HG03469 (cell line): ENCODE measurements around the gene IQCE.
"Not testable (repeated sequence)": the region's sequence is repeated elsewhere in the genome, so short reads cannot be mapped to it uniquely, and the experiment has no call there.

Experiments used
- ATAC-seq: cut with Tn5 transposase; IDR thresholded peaks from one replicate; pipeline ENCODE4 v1.9.1; 2021; ENCODE audit warnings: mild to moderate bottlenecking, moderate library complexity, moderate number of reproducible peaks; ENCODE audit not compliant: unreplicated experiment

IQCE gene

DNA sequence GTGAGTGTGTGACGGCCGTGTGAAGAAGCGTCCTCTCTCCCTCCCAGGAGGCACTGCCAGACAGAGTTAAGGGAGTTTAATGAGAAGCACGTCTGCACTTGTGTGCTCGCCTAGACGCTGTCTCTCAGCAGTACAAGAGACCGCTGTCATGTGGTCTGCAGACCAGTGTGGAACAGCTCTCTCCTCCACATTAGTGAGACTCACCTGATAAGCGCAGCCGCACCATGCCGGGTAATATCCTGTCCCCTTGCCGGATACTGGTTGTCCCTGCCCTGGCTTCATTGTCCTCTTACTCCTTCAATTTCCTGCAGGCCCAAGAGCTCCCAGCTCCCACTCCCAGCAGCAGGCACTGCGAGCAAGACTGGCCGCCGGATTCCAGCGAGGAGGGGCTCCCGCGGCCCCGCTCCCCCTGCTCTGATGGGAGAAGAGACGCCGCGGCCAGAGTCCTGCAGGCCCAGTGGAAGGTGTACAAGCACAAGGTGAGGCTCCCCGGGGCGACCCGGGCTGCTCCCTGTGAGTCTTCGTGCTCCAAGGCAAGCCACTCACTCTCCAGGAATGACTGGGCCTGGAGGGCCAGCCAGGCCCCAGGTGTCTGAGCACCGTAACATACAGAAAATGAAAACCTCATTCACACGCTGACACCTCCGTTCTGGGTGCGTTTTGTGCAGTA, 39.5 kb downstream of the IQCE start:
- no peak for ATAC-seq

DNA sequence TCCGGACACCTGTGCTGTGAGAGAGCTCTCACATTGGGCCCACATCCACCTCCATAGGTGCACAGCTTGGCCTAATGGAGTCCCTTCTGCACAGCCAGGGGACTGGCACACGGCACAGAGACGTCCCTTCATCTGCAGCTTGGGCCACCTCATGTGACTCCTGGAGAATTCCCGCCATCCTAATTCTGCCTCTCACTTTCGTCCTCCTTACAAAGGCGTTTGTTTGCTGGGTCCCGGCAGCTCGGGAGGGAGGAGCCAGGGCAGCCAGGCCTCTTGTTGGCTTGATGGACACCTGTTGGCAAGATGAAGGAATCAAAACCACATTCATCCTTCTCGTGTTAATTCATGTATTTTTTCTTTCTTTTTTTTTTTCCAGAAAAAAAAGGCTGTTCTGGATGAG, 42.3 kb downstream of the IQCE start:
- no peak for ATAC-seq

DNA sequence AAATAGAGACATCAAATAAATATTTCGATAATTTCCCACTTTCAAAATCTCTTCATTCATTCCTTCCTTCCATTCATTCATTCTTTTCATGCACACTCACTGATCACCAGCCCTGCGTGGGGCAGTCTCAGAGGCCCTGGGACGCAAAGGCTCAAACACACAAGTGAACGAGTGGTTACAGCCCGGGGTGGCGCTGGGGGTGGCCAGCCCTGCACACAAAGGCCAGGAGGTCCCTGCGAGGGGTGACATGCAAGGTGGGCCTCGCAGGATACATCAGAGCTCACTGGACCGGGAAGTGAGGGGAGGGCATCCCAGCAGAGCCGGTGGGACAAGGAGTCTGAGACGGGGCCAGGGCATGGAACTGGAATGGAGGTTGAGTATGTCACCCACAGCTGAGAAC, 43.1 kb downstream of the IQCE start:
- no peak for ATAC-seq

DNA sequence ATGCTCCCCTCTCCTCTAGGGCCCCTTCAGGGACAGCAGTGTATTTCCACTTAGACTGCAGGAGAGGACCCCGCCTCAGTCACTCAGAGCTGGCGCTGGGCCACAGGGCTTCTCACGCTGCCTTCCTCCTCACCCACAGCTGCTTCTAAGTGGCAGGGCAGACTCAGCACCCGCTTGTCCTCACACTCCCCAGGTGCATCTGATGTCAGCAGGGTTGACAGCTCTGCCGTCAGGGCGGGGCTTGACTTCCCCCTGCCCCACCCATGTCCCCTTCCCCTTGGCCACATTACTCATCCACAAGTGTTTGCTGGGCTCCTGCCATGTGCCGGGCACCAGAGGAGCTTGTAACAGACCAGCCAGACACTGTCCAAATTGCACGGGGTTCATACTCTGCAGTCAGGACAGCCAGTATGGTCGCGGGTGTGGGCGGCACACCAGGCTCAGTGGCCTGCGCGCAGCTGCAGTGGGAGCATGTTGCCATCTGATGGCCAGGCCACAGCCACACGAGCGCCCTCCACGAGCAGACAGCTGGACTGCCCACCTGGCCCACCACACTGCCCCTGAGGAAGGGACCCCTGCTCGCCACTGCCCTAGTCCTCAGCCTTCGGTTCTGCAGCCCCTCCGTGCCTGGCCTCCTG, 43.7 kb downstream of the IQCE start:
- ATAC-seq, result no peak

DNA sequence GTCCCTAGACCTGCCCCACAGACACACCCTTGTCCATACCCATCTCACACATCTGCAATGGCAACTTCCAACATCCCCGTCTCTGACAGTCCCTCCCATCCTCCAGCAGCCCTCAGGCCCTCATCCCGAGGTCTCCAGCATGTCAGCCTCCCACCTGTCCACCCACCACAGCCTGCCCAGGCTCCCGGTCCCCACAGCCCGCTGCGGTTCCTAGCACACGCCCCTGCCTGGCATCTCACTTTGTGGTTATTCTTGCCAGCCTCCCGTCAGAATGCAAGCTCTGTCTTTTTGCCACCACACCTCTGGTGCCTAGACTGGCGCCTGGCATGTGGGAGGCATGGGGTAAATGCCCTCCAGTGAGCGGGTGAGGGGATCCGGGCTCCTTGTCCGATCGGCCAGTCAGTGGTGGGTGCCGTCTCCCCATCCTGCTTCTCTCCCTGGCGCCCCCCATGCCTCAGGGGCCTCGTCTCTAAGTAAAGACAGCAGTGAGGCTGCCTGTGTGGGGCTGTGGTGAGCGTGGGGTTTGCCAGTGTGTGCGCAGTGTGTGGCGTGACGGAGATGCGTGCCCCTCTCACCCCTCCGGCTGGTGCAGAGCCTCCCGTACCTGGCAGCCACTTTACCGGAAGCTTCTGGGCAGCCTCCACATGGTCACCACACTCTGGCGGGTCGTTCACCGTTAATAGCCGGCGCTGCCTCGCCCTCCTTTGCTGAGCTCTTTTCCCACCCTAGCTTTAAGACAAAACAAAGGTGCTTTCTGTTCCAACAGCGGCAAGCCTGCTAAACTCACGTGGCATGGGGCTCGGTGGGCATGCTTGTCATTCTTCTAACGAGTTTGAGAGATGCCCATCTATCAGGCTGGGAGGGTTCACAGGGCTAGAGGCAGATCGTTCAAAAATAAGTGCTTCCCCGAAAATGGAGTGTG, 44.5 kb downstream of the IQCE start:
- ATAC-seq, result no peak

DNA sequence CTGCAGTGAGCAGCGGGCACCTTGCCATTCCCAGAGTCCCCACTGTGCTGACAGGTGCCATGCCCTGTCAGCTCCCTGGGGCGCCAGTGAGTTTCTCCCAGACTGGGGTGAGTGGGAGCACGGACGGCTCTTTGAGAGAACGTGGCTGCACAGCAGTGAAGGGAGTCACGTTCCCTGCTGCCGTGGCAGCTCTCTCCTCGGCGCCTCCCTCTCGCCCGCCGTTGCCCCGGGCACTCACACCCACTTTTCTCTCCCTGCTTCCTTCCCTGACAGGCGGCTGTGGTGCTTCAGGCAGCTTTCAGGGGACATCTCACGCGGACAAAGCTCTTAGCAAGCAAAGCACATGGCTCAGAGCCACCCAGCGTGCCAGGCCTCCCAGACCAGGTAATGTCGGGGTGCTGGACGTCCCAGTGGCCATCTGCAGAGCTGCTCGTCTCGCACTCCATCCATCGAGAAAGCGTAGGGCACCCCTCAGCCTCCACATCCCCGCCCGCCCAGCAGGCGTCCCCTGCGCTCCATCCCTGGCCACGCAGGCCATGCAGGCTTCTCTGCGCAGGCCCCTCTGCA, 45.9 kb downstream of the IQCE start:
- no peak for ATAC-seq

DNA sequence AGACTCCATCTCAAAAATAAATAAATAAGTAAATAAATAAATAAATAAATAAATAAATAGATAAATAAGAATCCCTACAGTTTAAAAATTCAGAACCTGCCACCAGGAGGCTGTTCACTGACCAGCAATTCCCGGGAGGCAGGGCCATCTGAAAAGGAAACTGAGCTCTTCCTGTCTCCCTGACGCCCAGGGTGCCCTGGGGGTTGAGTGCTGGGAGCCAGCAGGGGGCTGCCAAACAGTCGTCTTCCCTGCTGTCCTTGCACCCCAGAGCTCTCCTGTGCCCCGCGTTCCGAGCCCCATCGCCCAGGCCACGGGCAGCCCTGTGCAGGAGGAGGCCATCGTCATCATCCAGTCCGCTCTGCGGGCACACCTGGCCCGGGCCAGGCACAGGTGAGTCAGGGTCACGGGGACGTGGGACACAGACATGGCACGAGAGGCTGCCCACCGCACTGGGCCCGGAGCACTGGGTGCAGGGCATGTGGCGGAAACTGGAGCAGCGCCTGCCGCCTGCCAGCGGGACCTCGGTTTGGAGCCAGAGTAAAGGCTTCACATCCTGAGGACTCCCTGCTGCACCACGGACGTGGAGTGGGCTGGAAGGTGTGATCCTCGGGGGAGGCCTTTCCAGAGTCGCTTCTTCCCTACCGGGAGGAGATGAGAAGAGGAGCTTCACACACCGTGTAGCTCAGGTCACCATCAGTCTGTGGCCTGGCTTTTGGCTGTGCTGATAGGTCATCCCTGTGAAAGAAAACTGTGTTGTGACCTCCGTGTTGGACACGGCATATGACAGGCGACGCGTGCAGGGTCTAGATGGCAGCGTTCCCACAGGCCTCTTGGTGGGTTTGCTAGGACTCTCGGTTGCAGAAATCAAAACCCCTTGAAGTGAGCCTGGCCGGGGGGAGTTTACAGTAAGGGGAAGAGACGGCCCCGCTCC, 47.1 kb downstream of the IQCE start:
- ATAC-seq, result no peak

DNA sequence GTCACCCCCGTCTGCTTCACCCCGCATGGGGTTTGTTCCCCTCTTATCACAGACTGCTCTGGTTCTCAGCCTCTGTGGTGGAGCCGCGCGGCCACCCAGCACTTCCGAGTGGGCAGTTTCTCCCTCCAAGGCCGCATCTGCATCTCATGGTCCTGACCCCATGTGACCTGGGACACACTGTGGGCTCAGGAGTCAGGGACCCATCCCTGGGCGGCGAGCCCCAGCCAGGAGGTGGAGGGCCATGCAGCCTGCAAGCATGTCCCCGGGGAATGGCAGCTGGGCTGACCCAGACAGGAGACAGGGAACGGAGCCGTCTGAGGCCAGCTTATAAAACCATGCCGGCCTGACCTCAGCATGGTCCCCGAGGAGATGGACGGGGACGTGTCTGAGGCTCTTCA, 47.8 kb downstream of the IQCE start:
- no peak for ATAC-seq

DNA sequence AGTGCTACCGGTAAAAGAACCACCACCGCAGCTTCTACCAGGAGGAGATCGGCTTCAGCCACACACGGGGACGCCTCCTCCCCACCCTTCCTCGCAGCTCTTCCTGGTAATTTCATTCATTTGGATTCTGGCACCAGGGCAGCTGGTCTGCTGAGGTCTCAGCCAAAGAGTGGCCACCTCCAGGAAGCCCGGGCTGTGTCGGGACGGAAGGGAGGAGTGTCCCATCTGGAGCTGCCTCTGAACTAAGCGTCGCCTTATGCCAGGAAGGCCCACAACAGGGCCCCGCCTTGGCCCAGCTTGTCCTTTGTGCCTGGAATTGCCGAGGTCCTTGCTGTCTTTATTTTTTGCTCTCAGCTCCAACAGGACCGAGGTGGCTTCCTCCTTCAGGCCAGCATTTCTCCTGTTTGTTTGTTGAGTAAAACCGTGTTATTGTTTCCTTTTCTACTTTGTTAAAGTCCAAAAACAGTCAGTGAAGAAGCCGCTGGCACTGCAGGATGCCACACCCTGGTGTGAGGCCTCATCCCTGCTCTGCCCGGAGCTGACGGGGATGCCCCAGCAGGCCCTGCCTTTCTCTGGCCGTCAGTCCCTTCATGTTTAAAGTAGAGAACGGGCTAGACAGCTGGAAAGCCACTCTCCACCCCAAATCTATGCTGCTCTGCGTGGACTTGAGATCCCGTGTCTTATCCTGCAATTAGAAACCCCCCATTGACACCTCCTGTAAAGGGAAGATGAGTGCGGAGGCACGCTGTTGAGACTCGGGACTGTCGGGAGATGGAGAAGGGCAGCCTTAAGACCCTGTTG, 48.5 kb downstream of the IQCE start:
- no peak for ATAC-seq

DNA sequence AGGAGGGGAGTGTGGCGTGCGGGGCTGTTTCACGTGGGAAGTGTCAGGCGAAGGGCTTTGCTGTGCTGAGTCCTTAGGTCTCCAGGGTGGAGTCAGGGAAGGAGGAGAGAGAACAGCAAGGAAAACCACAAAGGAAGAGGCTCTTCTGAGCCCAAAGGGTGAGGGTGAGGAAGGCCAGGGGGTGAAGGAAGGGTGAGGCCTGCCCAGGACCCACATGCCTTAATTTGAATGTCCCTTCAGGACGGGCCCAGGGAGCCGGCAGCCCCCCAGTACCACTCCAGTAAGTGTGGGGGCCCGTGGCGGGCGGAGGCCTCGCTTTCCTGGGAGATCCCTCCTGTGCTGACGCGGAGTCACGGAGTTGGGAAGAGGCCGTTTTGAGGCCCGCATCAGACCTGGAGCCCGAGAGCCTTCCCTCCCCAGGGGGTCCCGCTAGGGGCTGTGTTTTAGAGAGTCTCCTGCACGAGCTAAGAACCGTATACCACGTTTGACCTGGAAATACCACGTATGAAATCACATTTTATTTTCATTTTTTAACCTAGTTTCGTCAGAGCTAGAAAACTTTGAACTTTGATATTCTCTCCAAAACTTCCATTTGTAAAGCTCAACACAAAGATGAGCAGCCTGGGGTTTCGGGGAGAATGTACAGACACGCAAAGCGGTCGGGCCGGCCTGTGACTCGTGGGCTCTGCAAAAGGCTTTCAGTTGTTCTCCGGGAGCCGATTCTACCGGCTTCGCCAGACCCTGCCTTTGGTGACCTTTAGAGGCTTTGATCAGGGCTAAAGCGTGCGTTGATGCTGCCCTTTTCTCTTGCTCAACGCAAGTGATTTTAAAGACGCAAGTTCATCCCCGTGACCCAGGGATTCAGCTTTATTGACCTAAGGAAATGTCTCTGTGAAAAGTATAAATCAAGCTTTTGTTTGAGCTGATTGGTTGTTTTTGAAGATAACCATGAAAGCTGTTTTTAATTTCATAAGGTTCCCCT, 49.4 kb downstream of the IQCE start:
- ATAC-seq, result no peak

DNA sequence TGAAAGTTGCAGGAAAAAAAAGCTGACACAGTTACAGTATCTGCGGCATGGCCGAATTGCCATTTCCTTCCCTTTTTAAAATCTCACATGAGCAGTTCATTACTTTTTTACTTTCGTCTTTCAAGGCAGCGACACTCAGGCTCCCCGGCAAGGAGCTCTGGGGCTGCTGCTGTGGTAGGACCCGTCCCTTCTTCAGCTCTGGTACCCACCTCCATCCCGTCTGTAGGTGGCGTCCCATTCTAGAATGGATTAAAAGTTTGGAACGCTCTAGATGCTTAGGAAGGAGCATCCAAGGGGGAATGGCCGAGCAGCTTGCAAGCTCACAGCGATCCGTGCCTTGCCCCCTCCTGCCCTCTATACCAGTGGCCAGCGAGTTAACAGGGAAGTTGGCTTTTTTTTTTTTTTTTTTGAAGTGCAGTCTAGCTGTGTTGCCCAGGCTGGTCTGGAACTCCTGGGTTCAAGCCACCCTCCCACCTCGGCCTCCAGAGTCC, 50.2 kb downstream of the IQCE start:
- ATAC-seq, result no peak

DNA sequence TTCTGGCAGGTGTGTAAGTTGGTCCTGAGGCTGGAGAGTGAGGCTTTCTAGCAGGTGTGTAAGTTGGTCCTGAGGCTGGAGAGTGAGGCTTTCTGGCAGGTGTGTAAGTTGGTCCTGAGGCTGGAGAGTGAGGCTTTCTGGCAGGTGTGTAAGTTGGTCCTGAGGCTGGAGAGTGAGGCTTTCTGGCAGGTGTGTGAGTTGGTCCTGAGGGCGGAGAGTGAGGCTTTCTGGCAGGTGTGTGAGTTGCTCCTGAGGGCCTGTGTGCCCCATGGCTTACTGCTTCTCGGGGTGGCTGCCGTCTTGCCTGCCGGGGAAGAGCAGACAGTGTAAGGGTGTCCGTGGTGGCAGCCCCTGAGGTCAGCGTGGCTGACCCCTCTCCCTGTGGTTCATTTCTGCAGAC, 50.9 kb downstream of the IQCE start:
- ATAC-seq, result not testable (repeated sequence)

DNA sequence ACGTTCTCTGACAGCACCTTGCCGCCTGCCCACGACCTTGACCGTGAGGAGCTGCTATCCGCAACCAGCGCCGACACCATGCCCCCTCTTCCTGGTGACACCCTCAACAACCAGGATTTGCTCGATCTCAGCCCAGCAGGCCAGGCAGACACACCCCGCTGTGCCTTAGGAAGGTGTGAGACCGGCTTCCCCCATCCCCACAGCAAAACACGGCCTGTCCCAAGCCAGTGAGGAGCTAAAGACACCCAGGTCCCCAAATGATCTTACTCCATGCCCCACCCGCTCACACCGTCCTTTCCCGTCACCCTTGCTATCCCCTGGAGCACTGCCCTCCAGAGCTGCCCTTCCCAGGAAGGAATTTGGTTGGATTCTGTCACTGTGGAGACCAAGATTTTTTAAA, 51.7 kb downstream of the IQCE start:
- no peak for ATAC-seq

DNA sequence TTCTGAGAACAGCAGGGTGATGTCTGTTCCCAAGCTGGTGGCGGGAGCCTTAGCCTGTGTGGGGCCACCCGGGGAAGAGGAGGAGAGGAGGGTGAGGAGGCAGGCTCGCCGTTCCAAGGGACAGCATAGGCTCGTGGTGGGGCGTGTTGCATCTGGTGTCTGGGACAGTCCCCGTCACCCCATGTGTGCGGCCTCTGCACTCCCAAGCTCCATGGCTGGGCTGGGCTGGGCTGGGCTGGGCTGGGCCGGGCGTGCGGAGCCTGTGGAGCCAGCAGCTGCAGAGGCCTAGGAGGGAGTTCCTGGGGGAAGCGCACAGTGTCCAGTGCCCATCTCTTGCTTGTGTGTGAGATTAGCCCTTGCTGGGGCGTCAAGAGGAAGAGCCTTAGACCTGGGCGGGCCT, 52.1 kb downstream of the IQCE start:
- ATAC-seq, result no peak

DNA sequence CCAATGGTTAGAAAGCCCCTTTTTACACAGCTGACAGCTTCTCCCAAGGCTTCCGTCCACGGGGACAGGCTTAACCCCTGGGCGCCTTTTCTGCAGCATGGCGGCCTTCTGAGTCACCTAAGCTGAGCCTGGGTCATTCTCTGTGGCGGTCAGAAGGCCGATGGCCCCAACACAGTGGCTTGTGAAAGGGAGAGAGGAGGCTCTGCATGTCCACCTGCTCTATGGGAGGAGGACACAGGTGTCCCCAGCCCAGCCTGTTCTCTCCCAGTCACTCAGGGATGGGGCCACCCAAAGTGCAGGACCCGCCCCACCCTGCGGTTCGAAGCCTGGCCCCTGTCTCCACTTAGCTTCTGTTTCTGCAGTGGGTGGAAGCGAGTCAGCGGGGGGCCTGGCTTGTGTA, 52.6 kb downstream of the IQCE start:
- ATAC-seq, result no peak

DNA sequence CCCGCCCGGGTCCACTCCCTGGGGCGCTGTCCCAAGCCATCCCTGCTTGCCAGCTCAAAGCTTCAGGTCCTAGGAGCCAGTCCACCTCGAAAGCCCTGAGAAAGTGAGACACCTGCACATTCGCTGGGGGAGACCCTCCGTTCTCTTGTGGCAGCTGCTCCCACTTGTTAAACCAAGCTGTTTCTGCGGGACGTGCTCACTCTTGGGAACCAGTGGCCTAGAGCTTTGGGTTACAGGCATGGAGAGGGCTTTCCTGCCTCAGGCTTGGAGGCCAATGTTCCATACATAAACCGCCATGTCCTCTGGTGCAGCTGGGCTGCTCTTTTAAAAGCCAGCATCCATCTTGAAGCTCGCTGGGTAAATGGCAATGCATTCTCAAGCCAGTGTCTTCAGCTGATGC, 53.1 kb downstream of the IQCE start:
- ATAC-seq, result no peak

DNA sequence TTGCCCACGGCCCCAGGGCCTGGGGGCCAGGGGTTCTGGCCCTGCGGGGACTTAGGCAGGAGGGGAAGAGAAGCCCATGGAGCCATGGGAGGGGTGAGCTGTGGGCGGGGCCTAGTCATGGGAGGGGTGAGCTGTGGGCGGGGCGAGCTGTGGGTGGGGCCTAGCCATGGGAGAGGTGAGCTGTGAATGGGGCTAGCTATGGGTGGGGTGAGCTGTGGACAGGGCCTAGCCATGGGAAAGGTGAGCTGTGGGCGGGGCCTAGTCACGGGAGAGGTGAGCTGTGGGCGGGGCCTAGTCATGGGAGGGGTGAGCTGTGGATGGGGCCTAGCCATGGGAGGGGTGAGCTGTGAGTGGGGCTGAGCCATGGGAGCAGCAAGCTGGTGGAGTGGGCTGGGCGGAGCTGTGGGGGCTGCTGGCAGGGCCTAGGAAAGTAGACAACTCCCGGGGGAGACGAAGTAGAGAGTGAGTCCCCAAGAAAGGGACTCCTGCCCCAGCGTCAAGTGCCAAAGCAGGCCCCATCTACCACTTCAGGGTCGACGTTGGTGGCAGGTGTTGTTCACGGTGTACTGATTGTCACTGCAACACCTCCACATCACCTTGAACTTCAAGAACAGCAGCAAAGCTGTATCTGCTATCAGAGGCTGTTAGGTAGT, 53.8 kb downstream of the IQCE start:
- ATAC-seq, result no peak
